HEK293 (cell line): ENCODE results near the gene DAND5.
A peak's percentile ranks its signal among the peaks of the same experiment; 100 is the strongest.

Source experiments
- GLI4 ChIP-seq: fragments of 450-650 bp; formaldehyde crosslinking; IDR thresholded peaks from 2 replicates; pipeline ENCODE4 v1.5.1; 2016; ENCODE audit warnings: missing biosample characterization, missing genetic modification characterization
- KLF17 ChIP-seq: fragments of 450-650 bp; formaldehyde crosslinking; IDR thresholded peaks from 2 replicates; pipeline ENCODE4 v1.5.1; 2016; ENCODE audit warnings: missing biosample characterization, missing genetic modification characterization
- SALL2 ChIP-seq: fragments of 450-650 bp; formaldehyde crosslinking; IDR thresholded peaks from 2 replicates; pipeline ENCODE4 v1.5.0; 2017; ENCODE audit warnings: missing biosample characterization, mild to moderate bottlenecking, missing genetic modification characterization, borderline replicate concordance
- TSHZ1 ChIP-seq: fragments of 450-650 bp; formaldehyde crosslinking; IDR thresholded peaks from 2 replicates; pipeline ENCODE4 v1.5.1; 2016; ENCODE audit warnings: missing biosample characterization, missing genetic modification characterization, borderline replicate concordance
- ZBTB20 ChIP-seq: fragments of 450-650 bp; formaldehyde crosslinking; IDR thresholded peaks from 2 replicates; pipeline ENCODE4 v1.5.1; 2016; ENCODE audit warnings: missing biosample characterization, missing genetic modification characterization
- ZNF140 ChIP-seq: fragments of 450-650 bp; formaldehyde crosslinking; IDR thresholded peaks from 2 replicates; pipeline ENCODE4 v1.5.1; 2016; ENCODE audit warnings: missing biosample characterization, missing genetic modification characterization
- ZNF146 ChIP-seq: fragments of 450-650 bp; formaldehyde crosslinking; IDR thresholded peaks from 2 replicates; pipeline ENCODE4 v1.5.1; 2016; ENCODE audit warnings: missing biosample characterization, missing genetic modification characterization
- ZNF26 ChIP-seq: fragments of 450-650 bp; formaldehyde crosslinking; IDR thresholded peaks from 2 replicates; pipeline ENCODE4 v1.5.1; 2016; ENCODE audit warnings: missing biosample characterization, missing genetic modification characterization
- ZNF302 ChIP-seq: fragments of 450-650 bp; formaldehyde crosslinking; IDR thresholded peaks from 2 replicates; pipeline ENCODE4 v1.5.1; 2016; ENCODE audit warnings: missing biosample characterization, missing genetic modification characterization, low read depth
- ZNF335 ChIP-seq: fragments of 450-650 bp; formaldehyde crosslinking; conservative IDR thresholded peaks from 2 replicates; pipeline ENCODE4 v1.5.1; 2016; ENCODE audit warnings: missing biosample characterization, missing genetic modification characterization
- ZNF350 ChIP-seq: fragments of 450-650 bp; formaldehyde crosslinking; IDR thresholded peaks from 2 replicates; pipeline ENCODE4 v1.5.0; 2017; ENCODE audit warnings: missing biosample characterization, mild to moderate bottlenecking, missing genetic modification characterization
- ZNF473 ChIP-seq: fragments of 450-650 bp; formaldehyde crosslinking; IDR thresholded peaks from 2 replicates; pipeline ENCODE4 v1.5.1; 2017; ENCODE audit warnings: missing biosample characterization, missing genetic modification characterization
- ZNF488 ChIP-seq: fragments of 450-650 bp; formaldehyde crosslinking; IDR thresholded peaks from 2 replicates; pipeline ENCODE4 v1.5.1; 2016; ENCODE audit warnings: missing biosample characterization, missing genetic modification characterization
- ZNF529 ChIP-seq: fragments of 450-650 bp; formaldehyde crosslinking; IDR thresholded peaks from 2 replicates; pipeline ENCODE4 v1.5.1; 2017; ENCODE audit warnings: missing genetic modification characterization, missing biosample characterization; ENCODE audit not compliant: insufficient replicate concordance
- ZNF558 ChIP-seq: fragments of 450-650 bp; formaldehyde crosslinking; IDR thresholded peaks from 2 replicates; pipeline ENCODE4 v1.5.1; 2016; ENCODE audit warnings: missing biosample characterization, missing genetic modification characterization
- ZNF580 ChIP-seq: fragments of 450-650 bp; formaldehyde crosslinking; IDR thresholded peaks from 2 replicates; pipeline ENCODE4 v1.5.1; 2016; ENCODE audit warnings: missing biosample characterization, missing genetic modification characterization
- ZNF610 ChIP-seq: fragments of 450-650 bp; formaldehyde crosslinking; IDR thresholded peaks from 2 replicates; pipeline ENCODE4 v1.5.1; 2016; ENCODE audit warnings: missing biosample characterization, missing genetic modification characterization, borderline replicate concordance
- ZNF626 ChIP-seq: fragments of 450-650 bp; sonication (Bioruptor Pico); formaldehyde crosslinking; IDR thresholded peaks from 2 replicates; pipeline ENCODE4 v1.5.1; 2018; ENCODE audit warnings: missing biosample characterization, missing genetic modification characterization, inconsistent platforms
- ZNF629 ChIP-seq: fragments of 450-650 bp; formaldehyde crosslinking; IDR thresholded peaks from 2 replicates; pipeline ENCODE4 v1.5.1; 2017; ENCODE audit warnings: missing biosample characterization, missing genetic modification characterization
- ZNF660 ChIP-seq: fragments of 450-650 bp; IDR thresholded peaks from 2 replicates; pipeline ENCODE4 v1.5.1; 2018; ENCODE audit warnings: missing biosample characterization, mild to moderate bottlenecking, missing genetic modification characterization
- TF ChIP-seq, protein P1 (sequence below): fragments of 450-650 bp; formaldehyde crosslinking; IDR thresholded peaks from 2 replicates; pipeline ENCODE4 v1.5.1; 2016; ENCODE audit warnings: missing biosample characterization, missing genetic modification characterization
- TF ChIP-seq, protein P2 (sequence below): fragments of 450-650 bp; formaldehyde crosslinking; IDR thresholded peaks from 2 replicates; pipeline ENCODE4 v1.5.1; 2016; ENCODE audit warnings: missing biosample characterization, missing genetic modification characterization
- TF ChIP-seq, protein P3 (sequence below): fragments of 450-650 bp; formaldehyde crosslinking; IDR thresholded peaks from 2 replicates; pipeline ENCODE4 v1.5.1; 2016; ENCODE audit warnings: missing biosample characterization, missing genetic modification characterization, borderline replicate concordance

Gene DAND5

GRCh38 chr19:12983542-12984142 lies 14.3 kb downstream of the DAND5 start (continued):
- TF ChIP-seq, protein P1, sequence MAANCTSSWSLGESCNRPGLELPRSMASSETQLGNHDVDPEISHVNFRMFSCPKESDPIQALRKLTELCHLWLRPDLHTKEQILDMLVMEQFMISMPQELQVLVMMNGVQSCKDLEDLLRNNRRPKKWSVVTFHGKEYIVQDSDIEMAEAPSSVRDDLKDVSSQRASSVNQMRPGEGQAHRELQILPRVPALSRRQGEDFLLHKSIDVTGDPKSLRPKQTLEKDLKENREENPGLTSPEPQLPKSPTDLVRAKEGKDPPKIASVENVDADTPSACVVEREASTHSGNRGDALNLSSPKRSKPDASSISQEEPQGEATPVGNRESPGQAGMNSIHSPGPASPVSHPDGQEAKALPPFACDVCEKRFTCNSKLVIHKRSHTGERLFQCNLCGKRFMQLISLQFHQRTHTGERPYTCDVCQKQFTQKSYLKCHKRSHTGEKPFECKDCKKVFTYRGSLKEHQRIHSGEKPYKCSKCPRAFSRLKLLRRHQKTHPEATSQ: no peak
- TF ChIP-seq ZNF146 (tag by site-specific recombination) (0 out of 2 replicates have a peak, but pooled peaks have one; percentile 22), KLF17 (tag by site-specific recombination) (peak; percentile 84), ZNF660 (tag by site-specific recombination) (no peak), ZNF629 (tag by site-specific recombination) (no peak), ZNF580 (peak; percentile 71), SALL2 (tag by site-specific recombination) (no peak), ZNF335 (tag by site-specific recombination) (no peak), ZNF350 (tag by site-specific recombination) (no peak), ZNF610 (tag by site-specific recombination) (peak; percentile 25; the same call in 1 of the 2 replicates), GLI4 (tag by site-specific recombination) (no peak), ZNF626 (no peak), TSHZ1 (tag by site-specific recombination) (no peak), ZNF529 (no peak), ZNF140 (tag by site-specific recombination) (no peak), ZNF558 (tag by site-specific recombination) (no peak), ZNF302 (tag by site-specific recombination) (no peak), ZNF26 (no peak), ZBTB20 (tag by site-specific recombination) (no peak), ZNF488 (tag by site-specific recombination) (no peak), ZNF473 (tag by site-specific recombination) (no peak)
- TF ChIP-seq, protein P2, sequence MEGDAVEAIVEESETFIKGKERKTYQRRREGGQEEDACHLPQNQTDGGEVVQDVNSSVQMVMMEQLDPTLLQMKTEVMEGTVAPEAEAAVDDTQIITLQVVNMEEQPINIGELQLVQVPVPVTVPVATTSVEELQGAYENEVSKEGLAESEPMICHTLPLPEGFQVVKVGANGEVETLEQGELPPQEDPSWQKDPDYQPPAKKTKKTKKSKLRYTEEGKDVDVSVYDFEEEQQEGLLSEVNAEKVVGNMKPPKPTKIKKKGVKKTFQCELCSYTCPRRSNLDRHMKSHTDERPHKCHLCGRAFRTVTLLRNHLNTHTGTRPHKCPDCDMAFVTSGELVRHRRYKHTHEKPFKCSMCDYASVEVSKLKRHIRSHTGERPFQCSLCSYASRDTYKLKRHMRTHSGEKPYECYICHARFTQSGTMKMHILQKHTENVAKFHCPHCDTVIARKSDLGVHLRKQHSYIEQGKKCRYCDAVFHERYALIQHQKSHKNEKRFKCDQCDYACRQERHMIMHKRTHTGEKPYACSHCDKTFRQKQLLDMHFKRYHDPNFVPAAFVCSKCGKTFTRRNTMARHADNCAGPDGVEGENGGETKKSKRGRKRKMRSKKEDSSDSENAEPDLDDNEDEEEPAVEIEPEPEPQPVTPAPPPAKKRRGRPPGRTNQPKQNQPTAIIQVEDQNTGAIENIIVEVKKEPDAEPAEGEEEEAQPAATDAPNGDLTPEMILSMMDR (tag by site-specific recombination): peak; percentile 96
- TF ChIP-seq, protein P3, sequence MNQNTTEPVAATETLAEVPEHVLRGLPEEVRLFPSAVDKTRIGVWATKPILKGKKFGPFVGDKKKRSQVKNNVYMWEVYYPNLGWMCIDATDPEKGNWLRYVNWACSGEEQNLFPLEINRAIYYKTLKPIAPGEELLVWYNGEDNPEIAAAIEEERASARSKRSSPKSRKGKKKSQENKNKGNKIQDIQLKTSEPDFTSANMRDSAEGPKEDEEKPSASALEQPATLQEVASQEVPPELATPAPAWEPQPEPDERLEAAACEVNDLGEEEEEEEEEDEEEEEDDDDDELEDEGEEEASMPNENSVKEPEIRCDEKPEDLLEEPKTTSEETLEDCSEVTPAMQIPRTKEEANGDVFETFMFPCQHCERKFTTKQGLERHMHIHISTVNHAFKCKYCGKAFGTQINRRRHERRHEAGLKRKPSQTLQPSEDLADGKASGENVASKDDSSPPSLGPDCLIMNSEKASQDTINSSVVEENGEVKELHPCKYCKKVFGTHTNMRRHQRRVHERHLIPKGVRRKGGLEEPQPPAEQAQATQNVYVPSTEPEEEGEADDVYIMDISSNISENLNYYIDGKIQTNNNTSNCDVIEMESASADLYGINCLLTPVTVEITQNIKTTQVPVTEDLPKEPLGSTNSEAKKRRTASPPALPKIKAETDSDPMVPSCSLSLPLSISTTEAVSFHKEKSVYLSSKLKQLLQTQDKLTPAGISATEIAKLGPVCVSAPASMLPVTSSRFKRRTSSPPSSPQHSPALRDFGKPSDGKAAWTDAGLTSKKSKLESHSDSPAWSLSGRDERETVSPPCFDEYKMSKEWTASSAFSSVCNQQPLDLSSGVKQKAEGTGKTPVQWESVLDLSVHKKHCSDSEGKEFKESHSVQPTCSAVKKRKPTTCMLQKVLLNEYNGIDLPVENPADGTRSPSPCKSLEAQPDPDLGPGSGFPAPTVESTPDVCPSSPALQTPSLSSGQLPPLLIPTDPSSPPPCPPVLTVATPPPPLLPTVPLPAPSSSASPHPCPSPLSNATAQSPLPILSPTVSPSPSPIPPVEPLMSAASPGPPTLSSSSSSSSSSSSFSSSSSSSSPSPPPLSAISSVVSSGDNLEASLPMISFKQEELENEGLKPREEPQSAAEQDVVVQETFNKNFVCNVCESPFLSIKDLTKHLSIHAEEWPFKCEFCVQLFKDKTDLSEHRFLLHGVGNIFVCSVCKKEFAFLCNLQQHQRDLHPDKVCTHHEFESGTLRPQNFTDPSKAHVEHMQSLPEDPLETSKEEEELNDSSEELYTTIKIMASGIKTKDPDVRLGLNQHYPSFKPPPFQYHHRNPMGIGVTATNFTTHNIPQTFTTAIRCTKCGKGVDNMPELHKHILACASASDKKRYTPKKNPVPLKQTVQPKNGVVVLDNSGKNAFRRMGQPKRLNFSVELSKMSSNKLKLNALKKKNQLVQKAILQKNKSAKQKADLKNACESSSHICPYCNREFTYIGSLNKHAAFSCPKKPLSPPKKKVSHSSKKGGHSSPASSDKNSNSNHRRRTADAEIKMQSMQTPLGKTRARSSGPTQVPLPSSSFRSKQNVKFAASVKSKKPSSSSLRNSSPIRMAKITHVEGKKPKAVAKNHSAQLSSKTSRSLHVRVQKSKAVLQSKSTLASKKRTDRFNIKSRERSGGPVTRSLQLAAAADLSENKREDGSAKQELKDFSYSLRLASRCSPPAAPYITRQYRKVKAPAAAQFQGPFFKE: 0 out of 2 replicates have a peak, but pooled peaks have one; percentile 3
